Skeletal muscle satellite cell (primary cell): ENCODE measurements around the gene GNB5.

Experiments used
- H3K27me3 ChIP-seq: 2 replicates; pipeline ENCODE4 v1.7.0; 2013; ENCODE audit warnings: low read length; ENCODE audit not compliant: control insufficient read depth, insufficient read depth
- H3K36me3 ChIP-seq: 2 replicates; pipeline ENCODE4 v1.7.0; 2013; ENCODE audit warnings: mild to moderate bottlenecking, control low read depth, low read length; ENCODE audit not compliant: insufficient read depth
- H3K4me1 ChIP-seq: 2 replicates; pipeline ENCODE4 v1.7.0; 2013; ENCODE audit warnings: low read length; ENCODE audit not compliant: control insufficient read depth, insufficient read depth
- H3K4me2 ChIP-seq: 2 replicates; pipeline ENCODE4 v1.7.0; 2013; ENCODE audit warnings: mild to moderate bottlenecking, low read length
- H3K4me3 ChIP-seq: 2 replicates; pipeline ENCODE4 v1.7.0; 2013; ENCODE audit warnings: low read length
- H3K9ac ChIP-seq: 2 replicates; pipeline ENCODE4 v1.7.0; 2013; ENCODE audit warnings: mild to moderate bottlenecking, low read depth, low read length, moderate library complexity
- H3K9me3 ChIP-seq: replicated peaks from 2 replicates; pipeline ENCODE4 v1.7.0; 2013; ENCODE audit warnings: mild to moderate bottlenecking, control low read depth, low read length

The GNB5 gene

DNA sequence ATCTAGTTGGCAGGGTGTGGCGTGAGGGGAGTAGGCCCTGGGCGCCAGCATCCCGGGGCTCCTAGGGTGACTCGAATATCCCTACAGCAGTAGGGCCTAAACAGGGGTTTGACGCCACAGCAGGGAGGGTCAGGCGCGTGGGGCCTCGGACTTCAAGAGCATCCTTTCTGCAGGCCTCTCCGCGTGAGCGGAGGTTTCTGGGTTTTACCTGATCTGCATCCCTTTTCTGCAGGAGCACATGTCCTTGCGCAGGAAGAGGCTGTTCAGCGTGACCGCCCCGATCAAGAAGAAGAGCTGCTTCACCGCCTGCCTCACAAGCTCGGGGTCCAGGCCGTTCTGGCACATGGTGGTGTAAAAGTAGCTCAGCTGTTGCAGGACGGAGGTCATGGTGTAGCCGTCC, 13.5 kb upstream of the GNB5 start:
- H3K9ac ChIP-seq: no peak overlapping the region
- H3K9me3 ChIP-seq: no peaks in the 10 kb centered on the region

DNA sequence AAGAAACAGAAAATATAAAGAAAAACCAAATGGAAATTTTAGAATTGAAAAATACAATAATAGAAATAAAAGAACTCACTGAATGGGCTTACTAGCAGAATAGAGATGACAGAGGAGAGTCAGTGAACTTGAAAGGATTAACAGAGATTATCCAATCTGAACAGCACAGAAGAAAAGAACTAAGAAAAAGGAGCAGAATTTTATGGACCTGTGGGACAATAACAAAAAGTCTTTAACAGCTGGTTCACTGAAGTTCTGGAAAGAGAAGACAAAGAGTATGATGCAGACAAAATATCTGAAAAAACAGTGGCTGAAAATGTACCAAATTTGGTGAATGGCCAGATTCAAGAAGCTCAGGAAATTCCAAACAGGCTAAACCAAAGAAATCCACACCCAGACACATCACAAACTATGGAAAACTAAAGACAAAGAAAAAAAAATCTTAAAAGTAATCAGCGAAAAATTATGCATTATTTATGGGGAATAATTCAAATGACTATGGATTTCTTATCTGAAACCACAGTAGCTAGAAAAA, 9.7 kb upstream of the GNB5 start:
- Histone ChIP-seq H3K4me1 (no peaks in the 10 kb centered on the region), H3K36me3 (no peaks in the 10 kb centered on the region), H3K9me3 (no peaks in the 10 kb centered on the region), H3K27me3 (peaks cover 4% of the 10 kb centered on the region), H3K4me2 (no peak overlapping the region), H3K4me3 (no peak overlapping the region), H3K9ac (no peak overlapping the region)

More for the DNA sequence above, 13.5 kb upstream of the GNB5 start:
- Histone ChIP-seq H3K27me3 (no peaks in the 10 kb centered on the region), H3K4me2 (no peak overlapping the region), H3K36me3 (no peaks in the 10 kb centered on the region), H3K4me3 (no peak overlapping the region), H3K4me1 (no peaks in the 10 kb centered on the region)

DNA sequence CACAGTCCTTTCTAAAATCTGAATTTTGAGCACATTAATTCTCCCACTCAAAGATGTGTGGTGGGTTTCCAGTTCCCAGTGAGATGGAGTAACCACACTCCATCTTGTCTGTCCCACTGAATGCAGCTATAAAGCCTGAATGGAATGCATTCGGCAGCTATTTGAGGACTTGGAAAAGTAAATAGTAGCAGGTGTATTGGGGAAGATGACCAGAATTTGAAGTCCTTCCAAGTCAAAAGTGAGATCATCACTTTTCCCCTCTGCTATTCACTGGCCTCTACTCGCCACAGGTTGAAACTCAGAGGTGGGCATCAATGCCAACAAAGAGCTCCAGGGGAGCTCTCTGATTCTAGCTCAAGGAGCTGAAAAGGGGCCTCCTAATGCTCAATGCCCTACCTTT, 8.1 kb upstream of the GNB5 start:
- Histone ChIP-seq H3K9me3 (no peaks in the 10 kb centered on the region), H3K36me3 (no peaks in the 10 kb centered on the region), H3K9ac (no peak overlapping the region), H3K4me2 (no peak overlapping the region), H3K27me3 (peaks cover 4% of the 10 kb centered on the region), H3K4me3 (no peak overlapping the region), H3K4me1 (no peaks in the 10 kb centered on the region)

DNA sequence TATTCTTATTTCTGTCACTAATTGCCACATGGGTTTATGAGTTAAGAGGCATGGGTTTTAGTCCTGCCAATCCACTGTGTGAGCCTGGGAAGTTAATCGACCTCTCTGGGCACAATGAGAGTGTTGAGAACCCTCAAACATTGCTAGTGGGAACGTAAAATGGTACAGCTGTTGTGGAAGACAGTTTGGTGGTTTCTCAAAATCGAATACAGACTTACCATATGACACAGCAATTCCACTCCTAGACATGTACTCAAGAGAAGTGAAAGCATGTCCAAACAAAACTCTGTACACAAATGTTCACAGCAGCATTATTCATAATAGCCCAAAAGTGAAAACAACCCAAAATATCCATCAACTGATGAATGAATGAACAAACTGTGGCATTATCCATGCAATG, 5.7 kb upstream of the GNB5 start:
- Histone ChIP-seq H3K9me3 (no peaks in the 10 kb centered on the region), H3K4me3 (no peak overlapping the region), H3K4me1 (no peaks in the 10 kb centered on the region), H3K27me3 (peaks cover 4% of the 10 kb centered on the region), H3K9ac (no peak overlapping the region), H3K4me2 (no peak overlapping the region), H3K36me3 (no peaks in the 10 kb centered on the region)

DNA sequence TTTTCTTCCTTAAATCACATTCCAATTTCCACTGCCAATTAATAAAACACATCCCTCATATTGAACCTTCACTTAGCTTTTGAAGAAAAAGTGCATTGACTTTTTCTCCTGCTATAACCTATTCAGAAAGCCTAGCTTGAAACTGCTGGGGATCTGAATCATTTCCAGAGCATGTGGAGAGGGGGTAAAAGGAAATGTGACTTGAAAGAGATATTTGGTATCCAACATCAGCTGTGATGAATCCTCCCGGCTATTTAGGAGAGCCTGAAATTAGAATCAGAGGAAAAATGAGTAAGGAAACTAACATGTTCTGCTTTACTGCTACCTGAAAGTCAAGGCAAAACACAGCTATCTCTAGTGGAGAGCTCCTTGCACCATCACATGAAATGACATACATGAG, 2.6 kb upstream of the GNB5 start:
- no peak overlapping the region for H3K4me3 ChIP-seq
- H3K9ac ChIP-seq: no peak overlapping the region
- H3K4me1 ChIP-seq: no peaks in the 10 kb centered on the region
- no peaks in the 10 kb centered on the region for H3K36me3 ChIP-seq
- peaks cover 4% of the 10 kb centered on the region for H3K27me3 ChIP-seq
- no peaks in the 10 kb centered on the region for H3K9me3 ChIP-seq
- H3K4me2 ChIP-seq: no peak overlapping the region

DNA sequence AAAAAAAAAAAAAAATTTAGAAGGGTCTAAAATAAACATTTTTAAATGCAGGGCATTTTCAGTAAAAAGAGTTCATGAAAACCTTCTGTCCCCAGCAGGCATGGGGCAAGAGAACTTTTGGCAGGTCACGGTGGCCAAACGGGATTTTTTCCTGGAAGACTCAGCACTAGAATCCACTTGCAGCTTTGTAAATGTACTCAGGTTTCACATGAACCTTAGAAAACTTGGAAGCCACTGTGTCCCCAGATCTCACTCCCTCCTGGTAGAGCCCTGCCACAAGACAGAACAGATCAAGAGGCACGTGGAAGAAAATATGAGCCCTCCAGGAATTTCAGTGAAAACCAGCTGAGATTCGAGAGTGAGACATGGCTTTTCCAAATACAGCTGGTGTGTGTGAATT, 2.1 kb upstream of the GNB5 start:
- H3K4me1 ChIP-seq: no peaks in the 10 kb centered on the region
- H3K4me2 ChIP-seq: no peak overlapping the region
- no peaks in the 10 kb centered on the region for H3K36me3 ChIP-seq
- no peak overlapping the region for H3K9ac ChIP-seq
- no peak overlapping the region for H3K4me3 ChIP-seq
- no peaks in the 10 kb centered on the region for H3K9me3 ChIP-seq
- peaks cover 4% of the 10 kb centered on the region for H3K27me3 ChIP-seq

DNA sequence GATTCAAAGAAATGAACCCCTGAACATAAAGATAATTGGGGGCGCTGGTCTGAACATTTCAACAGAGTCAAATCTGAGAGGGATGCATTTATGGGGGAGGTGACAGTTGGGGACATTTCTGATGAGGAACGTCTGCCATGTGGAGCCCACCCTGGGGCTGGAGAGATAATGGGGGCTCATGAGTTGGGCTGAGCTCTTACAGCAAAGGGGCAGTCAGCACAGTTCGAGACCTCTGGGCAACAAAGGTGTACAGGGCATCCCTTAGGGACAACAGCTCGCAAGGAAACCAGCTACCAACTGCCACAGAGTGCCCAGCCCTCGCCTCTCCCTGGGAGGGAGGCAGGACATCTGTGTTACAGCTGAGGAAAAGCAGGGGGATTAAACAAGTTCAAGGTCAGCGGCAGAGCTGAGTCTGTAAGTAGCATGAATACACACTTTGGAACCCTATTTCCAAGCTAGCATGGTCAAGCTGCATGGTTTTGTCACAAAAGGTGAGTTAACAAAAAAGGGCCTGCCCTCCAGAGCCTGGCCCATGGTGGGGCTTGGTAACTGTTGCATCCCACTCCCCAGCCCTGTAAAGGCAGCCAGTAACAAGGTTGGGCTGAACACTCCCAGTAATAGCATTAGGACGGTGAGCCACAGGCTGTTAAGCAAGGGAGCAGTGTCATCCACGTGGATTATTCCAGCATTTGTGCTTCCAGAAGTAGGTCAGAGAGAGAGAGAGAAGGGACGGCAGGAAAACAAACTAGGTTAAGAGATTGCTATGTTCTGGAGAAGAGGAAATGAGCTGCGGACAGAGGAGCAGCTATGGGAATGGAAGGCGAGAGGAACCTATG, 4.3 kb downstream of the GNB5 start:
- Histone ChIP-seq H3K9ac (no peak overlapping the region), H3K4me3 (no peak overlapping the region), H3K4me2 (no peak overlapping the region), H3K9me3 (no peaks in the 10 kb centered on the region), H3K4me1 (no peaks in the 10 kb centered on the region), H3K36me3 (no peaks in the 10 kb centered on the region), H3K27me3 (no peaks in the 10 kb centered on the region)

DNA sequence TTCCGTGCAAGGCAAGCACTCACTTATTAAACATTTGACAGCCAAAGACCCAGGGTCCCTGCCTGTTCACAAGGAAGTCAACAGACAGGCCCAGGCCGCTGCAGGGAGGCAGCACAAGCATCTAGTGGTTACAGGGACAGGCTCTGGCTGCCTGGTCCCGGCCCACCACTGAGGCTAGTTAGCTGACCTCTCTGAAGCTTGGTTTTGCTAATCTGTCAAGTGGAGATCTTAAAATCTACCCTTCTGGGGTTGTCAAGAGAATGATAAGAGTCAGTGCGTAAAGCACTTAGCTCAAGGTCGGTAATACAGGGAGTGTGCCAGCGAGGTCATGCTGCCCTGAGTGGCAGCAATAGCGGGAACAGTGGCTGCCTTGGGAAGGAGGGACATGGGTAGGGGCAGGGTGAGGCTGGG, 6.0 kb downstream of the GNB5 start:
- Histone ChIP-seq H3K4me2 (no peak overlapping the region), H3K4me3 (no peak overlapping the region), H3K27me3 (no peaks in the 10 kb centered on the region), H3K4me1 (no peaks in the 10 kb centered on the region), H3K9me3 (no peaks in the 10 kb centered on the region), H3K36me3 (no peaks in the 10 kb centered on the region), H3K9ac (no peak overlapping the region)

DNA sequence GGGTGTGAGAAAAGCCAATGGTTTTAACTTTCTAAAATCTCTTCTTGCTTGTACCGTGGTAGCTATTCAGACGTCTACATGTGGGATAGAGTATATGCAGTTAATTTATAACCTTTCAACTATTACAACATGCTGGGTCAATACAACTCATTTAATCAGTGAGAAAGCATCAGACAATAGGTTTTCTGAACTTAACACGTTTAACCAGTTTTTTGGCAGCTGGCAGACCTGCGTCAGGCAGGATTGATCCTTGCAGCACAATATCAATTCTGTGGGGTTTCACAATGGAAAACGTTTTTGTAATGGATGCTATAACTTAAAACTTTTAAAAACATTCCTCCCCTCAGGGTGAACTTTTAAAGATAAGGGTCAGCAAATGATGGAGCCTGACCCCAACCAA, 6.5 kb downstream of the GNB5 start:
- Histone ChIP-seq H3K4me1 (no peaks in the 10 kb centered on the region), H3K4me2 (no peak overlapping the region), H3K9ac (no peak overlapping the region), H3K9me3 (no peaks in the 10 kb centered on the region), H3K4me3 (no peak overlapping the region), H3K27me3 (no peaks in the 10 kb centered on the region), H3K36me3 (no peaks in the 10 kb centered on the region)

DNA sequence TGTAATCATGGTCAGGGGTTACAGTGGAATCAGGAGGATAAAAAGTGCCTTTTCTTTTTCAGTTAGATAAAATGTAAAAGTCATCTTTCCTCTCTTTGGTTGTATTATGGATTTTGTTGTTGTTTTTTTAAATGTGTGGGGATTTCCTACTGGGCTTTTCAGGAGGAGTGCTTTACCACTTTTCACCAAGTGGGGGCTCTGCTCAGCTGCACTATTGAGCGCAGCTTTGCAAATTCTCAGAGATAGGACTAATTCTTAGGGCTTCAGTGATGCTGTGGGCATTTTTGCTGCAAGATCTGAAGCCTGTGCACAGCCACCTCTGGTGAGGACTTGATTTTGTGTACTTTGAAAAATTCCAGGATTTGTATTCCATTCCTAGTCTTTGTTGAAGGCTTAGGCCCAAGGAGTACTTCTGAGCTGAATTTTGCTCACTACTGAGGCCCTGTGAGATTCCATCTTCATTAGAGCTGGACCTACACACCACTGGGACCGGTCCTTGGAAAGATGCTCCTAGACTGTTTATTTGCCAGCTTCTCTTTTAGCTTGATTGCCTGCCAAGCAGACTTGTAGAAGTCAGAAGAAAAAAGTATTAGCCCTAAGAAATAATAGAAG, 7.5 kb downstream of the GNB5 start:
- H3K9ac ChIP-seq: no peak overlapping the region
- no peaks in the 10 kb centered on the region for H3K27me3 ChIP-seq
- H3K4me1 ChIP-seq: peaks cover 2% of the 10 kb centered on the region
- no peak overlapping the region for H3K4me3 ChIP-seq
- no peak overlapping the region for H3K4me2 ChIP-seq
- H3K36me3 ChIP-seq: no peaks in the 10 kb centered on the region
- no peaks in the 10 kb centered on the region for H3K9me3 ChIP-seq

DNA sequence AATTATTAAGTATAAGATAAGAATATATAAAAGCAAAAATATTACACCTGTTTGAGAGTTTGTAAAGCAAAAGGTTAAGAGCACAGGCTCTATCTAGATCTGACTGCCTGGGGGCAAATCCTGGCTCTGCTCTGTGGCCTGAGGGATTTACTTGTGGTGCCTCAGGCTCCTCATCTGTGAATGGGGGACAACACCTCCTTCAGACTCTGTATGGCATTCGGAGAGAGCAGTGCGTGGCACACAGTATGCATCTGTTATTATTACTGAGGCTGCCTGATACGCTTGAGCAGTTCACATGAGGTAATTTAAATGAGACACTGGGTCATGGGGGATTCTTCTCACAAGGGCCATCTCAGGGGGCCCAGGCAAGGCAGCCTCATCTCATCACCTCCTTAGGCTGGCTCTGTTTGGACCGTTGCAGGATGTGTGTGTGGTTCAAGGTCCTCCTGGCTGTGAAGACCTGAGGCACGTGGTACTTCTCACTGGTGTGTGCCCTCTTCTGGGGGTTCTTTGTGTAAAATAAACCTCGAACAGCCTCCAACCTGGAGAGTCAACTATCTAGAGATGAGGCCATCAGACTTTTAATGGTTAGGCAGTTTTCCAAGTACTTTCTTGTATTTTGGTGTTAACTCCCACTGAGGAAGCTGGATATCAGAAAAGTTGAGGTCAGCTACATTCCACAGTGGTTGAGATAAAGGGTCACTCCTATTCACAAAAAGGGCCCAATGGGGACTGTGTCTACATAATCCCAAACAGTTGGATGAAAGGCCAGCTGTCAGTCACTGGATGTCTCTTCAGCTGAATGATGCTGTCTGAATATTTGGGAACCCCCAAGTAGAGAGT, 9.0 kb downstream of the GNB5 start:
- Histone ChIP-seq H3K27me3 (no peaks in the 10 kb centered on the region), H3K4me1 (peaks cover 5% of the 10 kb centered on the region), H3K36me3 (no peaks in the 10 kb centered on the region), H3K9ac (no peak overlapping the region), H3K4me3 (no peak overlapping the region), H3K9me3 (no peaks in the 10 kb centered on the region), H3K4me2 (no peak overlapping the region)
